WTC11 (cell line): Measurements from ENCODE around the gene CIBAR2. TPM values are rescaled to one million over a fixed set of nuclear protein-coding genes. Genes with fewer than 3 reads are reported as not detected.

Experiments
- ATAC-seq: fragments of 200-7000 bp; cut with Tn5 transposase; 2 replicates; pipeline ENCODE4 v1.10.0; 2021; ENCODE audit warnings: mild to moderate bottlenecking, moderate library complexity
- CTCF ChIA-PET: fragments of 300-600 bp; sonication (Branson Sonifier 250); formaldehyde crosslinking; loops from one replicate; lab custom pipeline; 2021; ENCODE audit warnings: antibody characterized with exemption; lab: Charles Lee
- POLR2A ChIA-PET: fragments of 350-600 bp; sonication (Branson Sonifier 250); formaldehyde crosslinking; loops from one replicate; lab custom pipeline; 2021; ENCODE audit warnings: antibody characterized with exemption; lab: Charles Lee
- DNase-seq: peaks from one replicate; pipeline ENCODE4 v3.0.0; 2021; ENCODE audit warnings: low spot score
- H3K27ac Mint-ChIP-seq: 2 replicates; pipeline ENCODE4 v1.8.0; 2021; ENCODE audit warnings: mixed read lengths
- H3K27me3 Mint-ChIP-seq: 2 replicates; pipeline ENCODE4 v1.8.0; 2021; ENCODE audit warnings: low read depth, mild to moderate bottlenecking, moderate library complexity, mixed read lengths
- H3K36me3 Mint-ChIP-seq: 2 replicates; pipeline ENCODE4 v1.8.0; 2021; ENCODE audit warnings: mixed read lengths
- H3K4me1 Mint-ChIP-seq: 2 replicates; pipeline ENCODE4 v1.8.0; 2022; ENCODE audit warnings: mixed read lengths
- H3K4me3 Mint-ChIP-seq: 2 replicates; pipeline ENCODE4 v1.8.0; 2021; ENCODE audit warnings: mild to moderate bottlenecking, moderate library complexity, mixed read lengths
- H3K9me3 Mint-ChIP-seq: 2 replicates; pipeline ENCODE4 v1.8.0; 2021; ENCODE audit warnings: mixed read lengths
- FOXJ3 ChIP-seq: sonication (generic); formaldehyde crosslinking; IDR thresholded peaks from 2 replicates; pipeline ENCODE4 v1.9.0; 2021; ENCODE audit warnings: missing genetic modification reagents, mild to moderate bottlenecking, borderline replicate concordance
- NR2C2 ChIP-seq: sonication (generic); formaldehyde crosslinking; IDR thresholded peaks from 2 replicates; pipeline ENCODE4 v1.8.0; 2022; ENCODE audit warnings: mild to moderate bottlenecking, missing genetic modification reagents
- PRDM15 ChIP-seq: sonication (generic); formaldehyde crosslinking; IDR thresholded peaks from 2 replicates; pipeline ENCODE4 v1.8.0; 2022; ENCODE audit warnings: missing genetic modification reagents
- PRRX2 ChIP-seq: fragments of 250-450 bp; sonication (Bioruptor Pico); IDR thresholded peaks from 2 replicates; pipeline ENCODE4 v1.8.0; 2021; ENCODE audit warnings: mild to moderate bottlenecking
- SP1 ChIP-seq: sonication (generic); formaldehyde crosslinking; conservative IDR thresholded peaks from 2 replicates; pipeline ENCODE4 v1.8.1; 2022; ENCODE audit warnings: missing genetic modification reagents
- USF2 ChIP-seq: sonication (generic); formaldehyde crosslinking; IDR thresholded peaks from 2 replicates; pipeline ENCODE4 v1.8.1; 2023; ENCODE audit warnings: mild to moderate bottlenecking, missing genetic modification reagents, moderate library complexity
- ZNF219 ChIP-seq: sonication (generic); formaldehyde crosslinking; IDR thresholded peaks from 2 replicates; pipeline ENCODE4 v1.8.0; 2023; ENCODE audit warnings: missing genetic modification reagents, mild to moderate bottlenecking, borderline replicate concordance
- ZNF232 ChIP-seq: sonication (generic); formaldehyde crosslinking; IDR thresholded peaks from 2 replicates; pipeline ENCODE4 v1.8.0; 2022; ENCODE audit warnings: mild to moderate bottlenecking, missing genetic modification reagents
- ZNF416 ChIP-seq: fragments of 250-450 bp; sonication (Bioruptor Pico); IDR thresholded peaks from 2 replicates; pipeline ENCODE4 v1.9.0; 2021; ENCODE audit warnings: mild to moderate bottlenecking, inconsistent platforms
- ZNF512 ChIP-seq: sonication (generic); formaldehyde crosslinking; IDR thresholded peaks from 2 replicates; pipeline ENCODE4 v1.8.1; 2022; ENCODE audit warnings: missing genetic modification reagents, borderline replicate concordance
- total RNA-seq: library from RNA; stranded (reverse); gene quantifications from 3 replicates; pipeline ENCODE4 v1.2.3, GENCODE V29; 2021
- TF ChIP-seq, protein P1 (sequence below): fragments of 250-450 bp; sonication (Bioruptor Pico); IDR thresholded peaks from 2 replicates; pipeline ENCODE4 v1.9.0; 2021; ENCODE audit warnings: mild to moderate bottlenecking, borderline replicate concordance
- TF ChIP-seq, protein P2 (sequence below): fragments of 250-450 bp; sonication (Bioruptor Pico); IDR thresholded peaks from 2 replicates; pipeline ENCODE4 v1.9.0; 2021; ENCODE audit warnings: moderate library complexity, mild to moderate bottlenecking, inconsistent platforms, borderline replicate concordance
- TF ChIP-seq, protein P3 (sequence below): fragments of 250-450 bp; sonication (Bioruptor Pico); IDR thresholded peaks from 2 replicates; pipeline ENCODE4 v1.8.0; 2021; ENCODE audit warnings: mild to moderate bottlenecking

Gene CIBAR2
- total RNA-seq, 1 experiment from 2014 or later = not detected

DNA sequence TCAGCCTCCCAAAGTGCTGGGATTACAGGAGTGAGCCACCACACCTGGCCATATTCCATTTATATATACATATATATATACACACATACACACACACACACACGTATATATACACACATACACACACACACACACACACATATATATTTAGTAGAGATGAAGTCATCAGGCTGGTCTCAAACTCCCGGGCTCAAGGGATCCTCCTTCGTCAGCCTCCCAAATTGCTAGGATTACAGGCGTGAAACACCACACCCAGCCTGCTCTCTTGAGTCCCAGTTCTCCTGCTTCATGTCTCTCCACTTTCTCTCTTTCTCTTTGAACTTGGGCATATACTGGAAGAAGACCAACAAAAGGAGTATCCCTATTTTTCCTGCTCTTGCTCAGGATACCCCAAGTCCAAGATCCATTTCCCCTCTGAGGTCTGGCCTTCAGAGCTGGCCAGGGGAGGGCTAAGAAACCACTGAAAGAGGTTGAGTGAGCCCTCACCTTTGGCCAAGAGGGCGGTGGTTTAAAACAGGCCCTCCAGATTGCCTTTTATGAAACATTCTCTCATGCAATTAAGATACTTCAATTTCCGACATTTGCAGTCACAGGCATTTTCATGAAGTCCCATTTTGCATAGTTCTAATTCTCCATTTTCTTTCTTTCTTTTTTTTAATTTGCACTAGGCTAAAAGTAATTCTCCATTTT, 37.9 kb downstream of the CIBAR2 start (continued):
- no peak for TF ChIP-seq PRDM15 (CRISPR knock-in tag)

DNA sequence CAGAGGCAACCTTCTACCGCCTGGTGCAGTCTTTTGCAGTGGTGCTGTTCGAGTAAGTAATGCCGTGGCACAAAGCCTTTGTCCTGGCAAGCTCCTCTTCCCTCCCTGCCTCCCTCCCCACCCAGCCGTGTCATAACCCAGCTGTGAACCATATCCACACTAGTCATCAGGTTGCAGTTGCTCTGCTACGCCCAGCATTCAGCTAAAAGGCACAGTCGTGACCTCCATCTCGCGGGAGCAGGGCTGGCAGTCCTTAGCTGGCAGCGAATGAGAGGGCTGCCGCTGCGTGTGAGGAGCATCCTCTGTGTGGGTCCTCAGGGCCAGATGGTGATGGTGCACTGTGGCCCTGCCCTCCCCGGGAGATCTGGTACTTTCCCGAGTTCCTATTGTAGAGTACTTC, 39.3 kb downstream of the CIBAR2 start:
- Mint-ChIP-seq H3K4me3 (no peak overlapping the region), H3K27ac (no peak overlapping the region), H3K4me1 (peaks cover 16% of the 10 kb centered on the region), H3K27me3 (peaks cover 15% of the 10 kb centered on the region), H3K9me3 (no peaks in the 10 kb centered on the region), H3K36me3 (peaks cover 4% of the 10 kb centered on the region; the same call in 1 of the 2 replicates)
- CTCF ChIA-PET = interaction anchor here (0.9 to 1.9 kb wide), 3 partner anchors 12 to 17 kb away, joined by 4 to 8 read pairs (median 7); no protein-coding TSS in a partner anchor
- POLR2A ChIA-PET = no interaction called here
- no peak for DNase-seq
- ATAC-seq = no peak
- TF ChIP-seq PRRX2 (CRISPR knock-in tag) (no peak), NR2C2 (CRISPR knock-in tag) (no peak), ZNF219 (CRISPR knock-in tag) (no peak), ZNF416 (CRISPR knock-in tag) (no peak), ZNF232 (CRISPR knock-in tag) (no peak), ZNF512 (CRISPR knock-in tag) (no peak), FOXJ3 (no peak), SP1 (CRISPR knock-in tag) (no peak), USF2 (CRISPR knock-in tag) (no peak)
- TF ChIP-seq, protein P1, sequence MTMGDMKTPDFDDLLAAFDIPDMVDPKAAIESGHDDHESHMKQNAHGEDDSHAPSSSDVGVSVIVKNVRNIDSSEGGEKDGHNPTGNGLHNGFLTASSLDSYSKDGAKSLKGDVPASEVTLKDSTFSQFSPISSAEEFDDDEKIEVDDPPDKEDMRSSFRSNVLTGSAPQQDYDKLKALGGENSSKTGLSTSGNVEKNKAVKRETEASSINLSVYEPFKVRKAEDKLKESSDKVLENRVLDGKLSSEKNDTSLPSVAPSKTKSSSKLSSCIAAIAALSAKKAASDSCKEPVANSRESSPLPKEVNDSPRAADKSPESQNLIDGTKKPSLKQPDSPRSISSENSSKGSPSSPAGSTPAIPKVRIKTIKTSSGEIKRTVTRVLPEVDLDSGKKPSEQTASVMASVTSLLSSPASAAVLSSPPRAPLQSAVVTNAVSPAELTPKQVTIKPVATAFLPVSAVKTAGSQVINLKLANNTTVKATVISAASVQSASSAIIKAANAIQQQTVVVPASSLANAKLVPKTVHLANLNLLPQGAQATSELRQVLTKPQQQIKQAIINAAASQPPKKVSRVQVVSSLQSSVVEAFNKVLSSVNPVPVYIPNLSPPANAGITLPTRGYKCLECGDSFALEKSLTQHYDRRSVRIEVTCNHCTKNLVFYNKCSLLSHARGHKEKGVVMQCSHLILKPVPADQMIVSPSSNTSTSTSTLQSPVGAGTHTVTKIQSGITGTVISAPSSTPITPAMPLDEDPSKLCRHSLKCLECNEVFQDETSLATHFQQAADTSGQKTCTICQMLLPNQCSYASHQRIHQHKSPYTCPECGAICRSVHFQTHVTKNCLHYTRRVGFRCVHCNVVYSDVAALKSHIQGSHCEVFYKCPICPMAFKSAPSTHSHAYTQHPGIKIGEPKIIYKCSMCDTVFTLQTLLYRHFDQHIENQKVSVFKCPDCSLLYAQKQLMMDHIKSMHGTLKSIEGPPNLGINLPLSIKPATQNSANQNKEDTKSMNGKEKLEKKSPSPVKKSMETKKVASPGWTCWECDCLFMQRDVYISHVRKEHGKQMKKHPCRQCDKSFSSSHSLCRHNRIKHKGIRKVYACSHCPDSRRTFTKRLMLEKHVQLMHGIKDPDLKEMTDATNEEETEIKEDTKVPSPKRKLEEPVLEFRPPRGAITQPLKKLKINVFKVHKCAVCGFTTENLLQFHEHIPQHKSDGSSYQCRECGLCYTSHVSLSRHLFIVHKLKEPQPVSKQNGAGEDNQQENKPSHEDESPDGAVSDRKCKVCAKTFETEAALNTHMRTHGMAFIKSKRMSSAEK (CRISPR knock-in tag) = no peak
- TF ChIP-seq, protein P2, sequence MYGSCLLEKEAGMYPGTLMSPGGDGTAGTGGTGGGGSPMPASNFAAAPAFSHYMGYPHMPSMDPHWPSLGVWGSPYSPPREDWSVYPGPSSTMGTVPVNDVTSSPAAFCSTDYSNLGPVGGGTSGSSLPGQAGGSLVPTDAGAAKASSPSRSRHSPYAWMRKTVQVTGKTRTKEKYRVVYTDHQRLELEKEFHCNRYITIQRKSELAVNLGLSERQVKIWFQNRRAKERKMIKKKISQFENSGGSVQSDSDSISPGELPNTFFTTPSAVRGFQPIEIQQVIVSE (CRISPR knock-in tag) = no peak
- TF ChIP-seq, protein P3, sequence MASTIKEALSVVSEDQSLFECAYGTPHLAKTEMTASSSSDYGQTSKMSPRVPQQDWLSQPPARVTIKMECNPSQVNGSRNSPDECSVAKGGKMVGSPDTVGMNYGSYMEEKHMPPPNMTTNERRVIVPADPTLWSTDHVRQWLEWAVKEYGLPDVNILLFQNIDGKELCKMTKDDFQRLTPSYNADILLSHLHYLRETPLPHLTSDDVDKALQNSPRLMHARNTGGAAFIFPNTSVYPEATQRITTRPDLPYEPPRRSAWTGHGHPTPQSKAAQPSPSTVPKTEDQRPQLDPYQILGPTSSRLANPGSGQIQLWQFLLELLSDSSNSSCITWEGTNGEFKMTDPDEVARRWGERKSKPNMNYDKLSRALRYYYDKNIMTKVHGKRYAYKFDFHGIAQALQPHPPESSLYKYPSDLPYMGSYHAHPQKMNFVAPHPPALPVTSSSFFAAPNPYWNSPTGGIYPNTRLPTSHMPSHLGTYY (CRISPR knock-in tag) = no peak
- TF ChIP-seq, all 79 proteins: peak for 0
